ENCODE measurements around the gene METRN. TPM values are rescaled to one million over a fixed set of nuclear protein-coding genes. Genes with fewer than 3 reads are reported as not detected.

METRN gene
- total RNA-seq, 1 donor from 2014 or later = 18.3 TPM

Other genes starting within 250 kb of the METRN start
- gene CAPN15, start 187.4 kb upstream of the METRN start, total RNA-seq = 9.9 TPM
- gene PRR35, start 154.7 kb upstream of the METRN start, total RNA-seq = not detected
- gene NHLRC4, start 148.1 kb upstream of the METRN start, total RNA-seq = 1.6 TPM
- 11.0 TPM for gene PIGQ, start 145.2 kb upstream of the METRN start, total RNA-seq
- gene RAB40C, start 125.1 kb upstream of the METRN start, total RNA-seq = 5.7 TPM
- 0.52 TPM for gene WFIKKN1, start 84.1 kb upstream of the METRN start, total RNA-seq
- 32.4 TPM for gene METTL26, start 78.8 kb upstream of the METRN start, total RNA-seq
- gene MCRIP2, start 73.3 kb upstream of the METRN start, total RNA-seq = 20.4 TPM
- 6.3 TPM for gene WDR90, start 65.8 kb upstream of the METRN start, total RNA-seq
- gene RHOT2, start 47.0 kb upstream of the METRN start, total RNA-seq = 14.1 TPM
- under 0.01 TPM for gene RHBDL1, start 39.4 kb upstream of the METRN start, total RNA-seq
- gene STUB1, start 34.7 kb upstream of the METRN start, total RNA-seq = 87.7 TPM
- gene JMJD8, start 30.8 kb upstream of the METRN start, total RNA-seq = 13.0 TPM
- gene WDR24, start 24.7 kb upstream of the METRN start, total RNA-seq = 2.1 TPM
- not detected for gene FBXL16, start 9.3 kb upstream of the METRN start, total RNA-seq
- 12.0 TPM for gene ANTKMT, start 6.0 kb downstream of the METRN start, total RNA-seq
- not detected for gene CCDC78, start 11.3 kb downstream of the METRN start, total RNA-seq
- gene HAGHL, start 12.0 kb downstream of the METRN start, total RNA-seq = 1.0 TPM
- gene CIAO3, start 25.9 kb downstream of the METRN start, total RNA-seq = 43.3 TPM
- gene MSLN, start 45.6 kb downstream of the METRN start, total RNA-seq = 1.0 TPM
- 8.9 TPM for gene RPUSD1, start 73.3 kb downstream of the METRN start, total RNA-seq
- 4.2 TPM for gene CHTF18, start 73.5 kb downstream of the METRN start, total RNA-seq
- not detected for gene GNG13, start 85.6 kb downstream of the METRN start, total RNA-seq

Data from skeletal muscle tissue (tissue), 1 donor.